B cell (primary cell): ENCODE measurements around the gene ZFP3. TPM values are rescaled to one million over a fixed set of nuclear protein-coding genes. Genes with fewer than 3 reads are reported as not detected.
"Not testable (repeated sequence)": the region's sequence is repeated elsewhere in the genome, so short reads cannot be mapped to it uniquely, and the experiment has no call there.

ENCODE experiments used
- ATAC-seq: fragments of 200-7000 bp; cut with Tn5 transposase; one replicate; pipeline ENCODE4 v1.10.0; 2021; ENCODE audit warnings: low read depth, mild to moderate bottlenecking, moderate number of reproducible peaks, moderate library complexity
- CTCF ChIA-PET: fragments of 350-600 bp; sonication (Branson Sonifier 250); formaldehyde crosslinking; loops from one replicate; lab custom pipeline; 2021; ENCODE audit warnings: antibody characterized with exemption, inconsistent platforms; lab: Charles Lee
- POLR2A ChIA-PET: fragments of 350-600 bp; sonication (Branson Sonifier 250); formaldehyde crosslinking; loops from one replicate; lab custom pipeline; 2021; ENCODE audit warnings: antibody characterized with exemption; lab: Charles Lee
- DNase-seq: peaks from one replicate; pipeline ENCODE4 v3.0.0; 2013
- H2AFZ ChIP-seq: 2 replicates; pipeline ENCODE4 v1.6.1; 2012; ENCODE audit warnings: mild to moderate bottlenecking, low read depth, low read length; ENCODE audit not compliant: insufficient read depth, poor library complexity, severe bottlenecking
- H3K27ac ChIP-seq, 2 donors: 1 replicate in 1 of 2; 2 replicates in 1 of 2; pipeline ENCODE4 v1.5.1; 2012 to 2013; ENCODE audit warnings: low read length in 2 of 2, mild to moderate bottlenecking in 2 of 2, moderate library complexity in 1 of 2
- H3K27me3 ChIP-seq, 4 experiments: fragments of 200-600 bp in 1 of 4; sonication (generic) in 1 of 4; replicated peaks in 1 of 4; 1 replicate in 2 of 4; 2 replicates in 2 of 4; pipeline versions ENCODE4 v1.6.1 to v1.7.0; 2013 to 2016; ENCODE audit warnings: low read length in 3 of 4, mild to moderate bottlenecking in 2 of 4, mixed read lengths in 1 of 4, moderate library complexity in 1 of 4; ENCODE audit not compliant: insufficient read depth in 4 of 4, control insufficient read depth in 3 of 4; ENCODE audit errors: control extremely low read depth in 1 of 4
- H3K36me3 ChIP-seq, 2 experiments: replicated peaks in 1 of 2; 1 replicate in 1 of 2; 2 replicates in 1 of 2; pipeline versions ENCODE4 v1.6.1 to v1.7.1; 2013; ENCODE audit warnings: low read length in 1 of 2; ENCODE audit not compliant: insufficient read depth in 2 of 2, control insufficient read depth in 1 of 2; ENCODE audit errors: control extremely low read depth in 1 of 2, extremely low read depth in 1 of 2
- H3K4me1 ChIP-seq, 2 donors: fragments of 200-600 bp in 1 of 2; sonication (generic) in 1 of 2; 1 replicate in 1 of 2; 2 replicates in 1 of 2; pipeline versions ENCODE4 v1.5.1 to v1.6.1; 2013 to 2017; ENCODE audit warnings: low read length in 2 of 2; ENCODE audit not compliant: control insufficient read depth in 2 of 2, insufficient read depth in 2 of 2
- H3K4me2 ChIP-seq: replicated peaks from 2 replicates; pipeline ENCODE3; 2012; ENCODE audit warnings: mild to moderate bottlenecking, low read depth, low read length; ENCODE audit not compliant: poor library complexity, severe bottlenecking
- H3K4me3 ChIP-seq, 5 experiments: fragments of 200-600 bp in 1 of 5; sonication (generic) in 1 of 5; 1 replicate in 3 of 5; 2 replicates in 2 of 5; pipeline versions ENCODE4 v1.5.1 to v1.7.0; 2011 to 2016; ENCODE audit warnings: low read length in 4 of 5, mild to moderate bottlenecking in 4 of 5, low read depth in 2 of 5, control low read depth in 1 of 5, moderate library complexity in 1 of 5; ENCODE audit not compliant: insufficient read depth in 1 of 5; ENCODE audit errors: control extremely low read depth in 1 of 5, extremely low read depth in 1 of 5
- H3K79me2 ChIP-seq: fragments of 200-600 bp; sonication (generic); one replicate; pipeline ENCODE4 v1.6.0; 2016; ENCODE audit warnings: low read length; ENCODE audit not compliant: control insufficient read depth, insufficient read depth
- H3K9ac ChIP-seq: fragments of 200-600 bp; sonication (generic); 2 replicates; pipeline ENCODE4 v1.6.1; 2017; ENCODE audit warnings: mild to moderate bottlenecking, low read length, moderate library complexity
- H3K9me3 ChIP-seq, 3 donors: one replicate each; pipeline versions ENCODE4 v1.6.1 to v1.7.1; 2013; ENCODE audit warnings: low read length in 2 of 3; ENCODE audit not compliant: control insufficient read depth in 2 of 3, insufficient read depth in 1 of 3; ENCODE audit errors: control extremely low read depth in 1 of 3
- H4K20me1 ChIP-seq: 2 replicates; pipeline ENCODE4 v1.6.0; 2012; ENCODE audit warnings: mild to moderate bottlenecking, low read length; ENCODE audit not compliant: insufficient read depth, control insufficient read depth, poor library complexity, severe bottlenecking
- H3K27ac Mint-ChIP-seq: one replicate; pipeline ENCODE4 v1.8.0; 2021; ENCODE audit warnings: mixed read lengths
- H3K27me3 Mint-ChIP-seq: one replicate; pipeline ENCODE4 v1.8.0; 2021; ENCODE audit warnings: mixed read lengths
- H3K4me1 Mint-ChIP-seq: one replicate; pipeline ENCODE4 v1.8.0; 2021; ENCODE audit warnings: mixed read lengths
- H3K4me3 Mint-ChIP-seq: one replicate; pipeline ENCODE4 v1.8.0; 2021; ENCODE audit warnings: mixed read lengths
- H3K9me3 Mint-ChIP-seq: one replicate; pipeline ENCODE4 v1.8.0; 2022; ENCODE audit warnings: mixed read lengths; ENCODE audit not compliant: insufficient read depth
- EZH2 ChIP-seq: IDR thresholded peaks from 2 replicates; pipeline ENCODE4 v1.6.1; 2012; ENCODE audit warnings: borderline replicate concordance, low read depth, mild to moderate bottlenecking, moderate library complexity, low read length; ENCODE audit not compliant: insufficient read depth, poor library complexity, severe bottlenecking
- whole genome bisulfite sequencing: methylation state at CpG from one replicate; pipeline ENCODE4 v1.1.5; 2013; ENCODE audit warnings: missing lambda C conversion rate; ENCODE audit not compliant: insufficient coverage; 5-methylcytosine and 5-hydroxymethylcytosine counted together
- intact Hi-C: fragments of 100-400 bp; cut with micrococcal nuclease; formaldehyde crosslinking; loops from one replicate; pipeline ENCODE4 v1.10.0; 2022
- polyA plus RNA-seq: library from polyadenylated mRNA; depleted of rRNA; stranded (reverse); fragments of >200 nt; gene quantifications from 2 replicates; pipeline ENCODE4 v1.2.3, GENCODE V29; 2012
- total RNA-seq, 2 donors: library from RNA; stranded (reverse); fragments of 120-200 nt in 1 of 2; gene quantifications; 1 replicate in 1 of 2; 2 replicates in 1 of 2; pipeline versions ENCODE4 v1.2.3 to v1.2.4, GENCODE V29; 2013 to 2022

The ZFP3 gene
- total and polyA plus RNA-seq, 2 donors (not counting 1 experiment from before 2014, with no cell fraction given): 5.1 to 15.8 TPM

DNA sequence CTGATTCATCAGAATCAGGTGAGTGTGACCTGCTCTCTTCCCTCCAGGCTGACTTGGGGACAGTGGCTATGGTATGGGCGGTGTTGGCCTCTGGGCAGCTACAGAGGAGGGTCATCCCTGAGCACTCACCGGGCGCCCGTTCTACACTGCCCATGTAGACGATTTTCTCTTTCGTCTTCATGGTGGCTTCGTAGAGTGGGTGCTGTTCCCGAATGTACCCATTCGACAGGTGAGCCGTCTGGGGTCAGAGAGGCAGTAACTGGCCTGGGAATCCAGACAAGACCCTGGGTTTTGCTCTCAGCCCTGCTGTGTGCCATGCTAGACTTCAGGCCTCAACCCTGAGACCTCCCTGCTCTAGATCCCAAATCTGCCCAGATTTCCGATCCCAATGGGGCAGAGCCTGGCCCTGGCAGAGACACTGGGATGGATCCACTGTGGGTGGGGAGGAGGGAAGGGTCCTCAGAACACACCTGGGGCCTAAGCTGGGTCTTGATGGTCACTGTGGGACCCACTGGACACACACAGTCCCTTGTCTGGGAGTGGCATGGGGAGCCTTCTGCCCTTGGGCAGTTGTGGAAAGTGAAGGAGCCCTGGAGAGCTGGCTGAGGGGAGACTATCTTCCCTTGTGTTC, 50.8 kb downstream of the ZFP3 start:
- Mint-ChIP-seq H3K9me3 (no peaks in the 10 kb centered on the region), H3K27ac (no peak overlapping the region), H3K27me3 (peaks cover 18% of the 10 kb centered on the region), H3K4me3 (no peak overlapping the region), H3K4me1 (peaks cover 2% of the 10 kb centered on the region)
- peaks cover 0 to 4% (median under 1%) of the 10 kb centered on the region in 4 experiments for H3K27me3 ChIP-seq
- no peaks in the 10 kb centered on the region for H4K20me1 ChIP-seq
- POLR2A ChIA-PET: no interaction called here
- no peak for TF ChIP-seq EZH2
- no peak overlapping the region for H2AFZ ChIP-seq
- intact Hi-C loops: no loop called here
- no peak overlapping the region for H3K27ac ChIP-seq
- H3K4me1 ChIP-seq: no peaks in the 10 kb centered on the region
- CTCF ChIA-PET: interaction anchor here (0.6 kb wide), 1 partner anchor 50 kb away, joined by 3 read pairs; no protein-coding TSS in a partner anchor
- H3K79me2 ChIP-seq: no peaks in the 10 kb centered on the region
- H3K9me3 ChIP-seq: no peaks in the 10 kb centered on the region
- DNase-seq (no peak), ATAC-seq (no peak)
- H3K4me2 ChIP-seq: no peak overlapping the region
- no peaks in the 10 kb centered on the region for H3K36me3 ChIP-seq
- H3K9ac ChIP-seq: no peak overlapping the region
- no peak overlapping the region for H3K4me3 ChIP-seq
- WGBS: 84% methylated on average over 10 of the region's 11 CpGs

DNA sequence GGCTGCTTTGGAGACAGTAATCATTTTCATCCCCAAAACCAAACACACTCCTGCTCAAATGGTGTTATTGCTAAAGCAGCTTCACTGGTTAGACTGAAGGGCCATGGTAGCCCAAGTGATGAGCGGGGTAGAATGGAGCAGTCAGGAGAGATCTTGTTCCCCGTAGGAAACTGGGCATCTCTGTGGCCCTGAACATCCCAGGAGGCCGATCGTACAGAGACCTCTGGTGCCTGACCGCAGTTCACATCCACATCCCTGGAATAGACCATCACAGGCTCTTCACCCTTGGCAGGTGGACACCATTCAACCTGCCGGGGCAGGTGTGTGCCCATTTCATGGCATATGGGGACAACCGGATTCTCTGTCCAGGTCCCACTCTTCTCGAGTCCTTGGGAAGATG, 51.5 kb downstream of the ZFP3 start:
- H3K9me3 ChIP-seq, H2AFZ ChIP-seq, H3K27me3 ChIP-seq, intact Hi-C loops, H4K20me1 ChIP-seq, POLR2A ChIA-PET, H3K27ac ChIP-seq, CTCF ChIA-PET, ATAC-seq, H3K4me3 Mint-ChIP-seq, H3K4me1 ChIP-seq, H3K4me1 Mint-ChIP-seq, H3K79me2 ChIP-seq, H3K27ac Mint-ChIP-seq, H3K4me3 ChIP-seq, H3K4me2 ChIP-seq, H3K9ac ChIP-seq, H3K36me3 ChIP-seq, H3K9me3 Mint-ChIP-seq, DNase-seq: not testable (repeated sequence)
- H3K27me3 Mint-ChIP-seq: peaks cover 14% of the 10 kb centered on the region
- WGBS: 96% methylated on average over 8 of the region's 8 CpGs

DNA sequence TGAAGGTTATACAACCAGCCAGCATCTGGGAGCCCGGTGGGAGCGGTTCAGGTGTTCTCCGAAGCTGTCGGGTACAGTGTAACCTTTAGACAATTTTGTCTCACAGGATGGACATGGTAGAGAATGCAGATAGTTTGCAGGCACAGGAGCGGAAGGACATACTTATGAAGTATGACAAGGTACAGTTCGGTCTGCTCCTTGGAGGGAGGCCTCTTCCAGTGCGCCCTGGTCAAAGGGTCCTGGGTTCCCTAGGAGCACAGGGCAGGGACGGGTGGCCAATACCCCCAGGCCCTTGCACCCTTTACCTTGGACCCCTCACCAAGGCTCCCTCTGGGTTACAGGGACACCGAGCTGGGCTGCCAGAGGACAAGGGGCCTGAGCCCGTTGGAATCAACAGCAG, 52.0 kb downstream of the ZFP3 start:
- CTCF ChIA-PET, ATAC-seq: not testable (repeated sequence)

DNA sequence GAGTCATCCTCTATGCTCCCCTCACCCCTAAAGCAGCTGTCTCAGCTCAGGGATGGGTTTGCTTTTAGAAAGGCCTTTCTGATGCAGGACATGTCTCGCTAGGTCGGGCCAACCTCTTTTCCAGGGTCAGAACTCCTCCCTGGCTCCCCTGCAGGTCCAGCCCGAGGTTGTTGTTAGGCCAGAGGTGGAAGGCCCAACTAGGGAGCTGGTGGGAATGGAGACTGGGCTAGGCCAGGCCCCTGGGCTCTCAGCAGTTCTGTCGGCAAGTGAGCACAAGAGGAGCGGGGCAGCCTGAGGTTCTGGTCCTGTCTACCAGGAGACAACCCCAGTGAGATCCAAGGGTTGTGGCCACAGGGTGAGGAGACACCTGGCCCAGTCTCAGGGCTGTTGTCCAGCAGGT, 52.4 kb downstream of the ZFP3 start:
- intact Hi-C loops, ATAC-seq, H3K9me3 Mint-ChIP-seq, H3K9me3 ChIP-seq, H3K9ac ChIP-seq, H2AFZ ChIP-seq, H3K27ac Mint-ChIP-seq, H4K20me1 ChIP-seq, H3K4me1 ChIP-seq, H3K36me3 ChIP-seq, H3K27ac ChIP-seq, H3K4me2 ChIP-seq, H3K79me2 ChIP-seq, H3K27me3 ChIP-seq, H3K4me3 Mint-ChIP-seq, DNase-seq, POLR2A ChIA-PET, H3K4me1 Mint-ChIP-seq, CTCF ChIA-PET, H3K4me3 ChIP-seq: not testable (repeated sequence)
- WGBS: 85% methylated on average over 3 of the region's 5 CpGs
- H3K27me3 Mint-ChIP-seq: peaks cover 14% of the 10 kb centered on the region

More for the DNA sequence above, 52.0 kb downstream of the ZFP3 start:
- H3K4me3 Mint-ChIP-seq, H3K4me3 ChIP-seq, POLR2A ChIA-PET, H3K36me3 ChIP-seq, H3K9ac ChIP-seq, intact Hi-C loops, H3K27ac Mint-ChIP-seq, H3K27ac ChIP-seq, DNase-seq, H4K20me1 ChIP-seq, H3K4me1 Mint-ChIP-seq, H3K4me2 ChIP-seq, H3K79me2 ChIP-seq, H3K4me1 ChIP-seq, H3K27me3 ChIP-seq, H3K9me3 ChIP-seq, H2AFZ ChIP-seq, H3K9me3 Mint-ChIP-seq: not testable (repeated sequence)
- 98% methylated on average over 10 of the region's 10 CpGs for whole genome bisulfite sequencing
- H3K27me3 Mint-ChIP-seq: peaks cover 14% of the 10 kb centered on the region
